T-helper 17 cell (primary cell): Measurements from ENCODE around the gene ASCC1. TPM values are rescaled to one million over a fixed set of nuclear protein-coding genes. Genes with fewer than 3 reads are reported as not detected.

Experiments
- ATAC-seq: fragments of 150-1000 bp; cut with Tn5 transposase; 2 replicates; pipeline ENCODE4 v1.10.0; 2021; ENCODE audit warnings: mild to moderate bottlenecking, moderate library complexity
- DNase-seq, 3 donors: peaks; one replicate each; pipeline versions ENCODE4 v3.0.0 to v3.0.0-alpha.2; 2020 to 2021
- H3K9me3 ChIP-seq: one replicate; pipeline ENCODE4 v1.7.0; 2013; ENCODE audit warnings: low read length, mild to moderate bottlenecking; ENCODE audit not compliant: control insufficient read depth, poor library complexity, severe bottlenecking
- H3K27ac Mint-ChIP-seq: one replicate; pipeline ENCODE4 v1.8.0; 2022; ENCODE audit warnings: mild to moderate bottlenecking, moderate library complexity, mixed read lengths
- H3K27me3 Mint-ChIP-seq: one replicate; pipeline ENCODE4 v1.8.0; 2022; ENCODE audit warnings: mixed read lengths
- H3K36me3 Mint-ChIP-seq: one replicate; pipeline ENCODE4 v1.8.0; 2022; ENCODE audit warnings: low read depth, mixed read lengths
- H3K4me1 Mint-ChIP-seq: one replicate; pipeline ENCODE4 v1.8.0; 2022; ENCODE audit warnings: mild to moderate bottlenecking, mixed read lengths
- H3K4me3 Mint-ChIP-seq: one replicate; pipeline ENCODE4 v1.8.0; 2022; ENCODE audit warnings: mild to moderate bottlenecking, moderate library complexity, mixed read lengths
- total RNA-seq, 4 donors: library from RNA in 2 of 4; stranded (reverse) in 2 of 4; gene quantifications; one replicate each; pipeline ENCODE4 v1.2.3 and lab custom pipeline; 2022 to 2026

The ASCC1 gene
- total RNA-seq, 2 donors from 2014 or later, result 14.0 to 14.6 TPM

GRCh38 chr10:72087969-72088888, 127.8 kb downstream of the ASCC1 start, which contains the start of gene SPOCK2:
Gene SPOCK2 (minus strand): TSS chr10:72088551. CDS start chr10:72088328, 223 bp downstream.
- peak; percentile 56 to 74 (median 67) for DNase-seq
- peak; percentile 67 for ATAC-seq
- H3K27ac Mint-ChIP-seq, result peak within 1 kb of the TSS; percentile 99
- peaks cover 45% of the 10 kb centered on the region for H3K4me1 Mint-ChIP-seq
- H3K4me3 Mint-ChIP-seq, result peak within 1 kb of the TSS; percentile 99
- peaks cover 10% of the 10 kb centered on the region for H3K36me3 Mint-ChIP-seq
- H3K9me3 ChIP-seq, result no peaks in the 10 kb centered on the region
- H3K27me3 Mint-ChIP-seq, result no peaks in the 10 kb centered on the region

GRCh38 chr10:72087392-72087968, 128.6 kb downstream of the ASCC1 start:
- peaks cover 10% of the 10 kb centered on the region for H3K36me3 Mint-ChIP-seq
- no peaks in the 10 kb centered on the region for H3K27me3 Mint-ChIP-seq
- H3K4me3 Mint-ChIP-seq, result peak overlapping the region; percentile 99
- DNase-seq (no peak), ATAC-seq (peak; percentile 34)
- peaks cover 50% of the 10 kb centered on the region for H3K4me1 Mint-ChIP-seq
- no peaks in the 10 kb centered on the region for H3K9me3 ChIP-seq
- H3K27ac Mint-ChIP-seq, result peak overlapping the region; percentile 99

GRCh38 chr10:72086466-72087391, 129.3 kb downstream of the ASCC1 start:
- Mint-ChIP-seq H3K27ac (peak overlapping the region; percentile 99), H3K4me1 (peaks cover 57% of the 10 kb centered on the region), H3K4me3 (peak overlapping the region; percentile 99), H3K27me3 (no peaks in the 10 kb centered on the region), H3K36me3 (peaks cover 10% of the 10 kb centered on the region)
- no peaks in the 10 kb centered on the region for H3K9me3 ChIP-seq
- peak; percentile 26 for ATAC-seq
- DNase-seq, result peak; percentile 40 to 52 (median 48)

- Mint-ChIP-seq H3K4me3 (peak overlapping the region; percentile 99), H3K36me3 (peaks cover 10% of the 10 kb centered on the region), H3K27ac (peak overlapping the region; percentile 99), H3K4me1 (peaks cover 65% of the 10 kb centered on the region), H3K27me3 (no peaks in the 10 kb centered on the region)
- no peaks in the 10 kb centered on the region for H3K9me3 ChIP-seq
- ATAC-seq (no peak), DNase-seq (no peak)
Observed at GRCh38 chr10:72085864-72086465, 130.1 kb downstream of the ASCC1 start.

- H3K36me3 Mint-ChIP-seq, result peaks cover 10% of the 10 kb centered on the region
- no peaks in the 10 kb centered on the region for H3K9me3 ChIP-seq
- H3K27me3 Mint-ChIP-seq, result no peaks in the 10 kb centered on the region
- peak overlapping the region; percentile 99 for H3K27ac Mint-ChIP-seq
- ATAC-seq (no peak), DNase-seq (no peak)
- H3K4me1 Mint-ChIP-seq, result peaks cover 67% of the 10 kb centered on the region
- peak overlapping the region; percentile 99 for H3K4me3 Mint-ChIP-seq
Observed at GRCh38 chr10:72085166-72085565, 130.9 kb downstream of the ASCC1 start.

GRCh38 chr10:72083790-72084459, 132.2 kb downstream of the ASCC1 start:
- peak in 2 of 3 donors; percentile 49 to 58 for DNase-seq
- Mint-ChIP-seq H3K4me3 (peak overlapping the region; percentile 99), H3K36me3 (peaks cover 10% of the 10 kb centered on the region), H3K4me1 (peaks cover 73% of the 10 kb centered on the region), H3K27ac (peak overlapping the region; percentile 99), H3K27me3 (no peaks in the 10 kb centered on the region)
- H3K9me3 ChIP-seq, result no peaks in the 10 kb centered on the region
- ATAC-seq, result peak; percentile 54

- ATAC-seq (no peak), DNase-seq (no peak)
- H3K4me3 Mint-ChIP-seq, result peak overlapping the region; percentile 99
- peak overlapping the region; percentile 99 for H3K27ac Mint-ChIP-seq
- peaks cover 12% of the 10 kb centered on the region for H3K36me3 Mint-ChIP-seq
- H3K9me3 ChIP-seq, result no peaks in the 10 kb centered on the region
- no peaks in the 10 kb centered on the region for H3K27me3 Mint-ChIP-seq
- peaks cover 74% of the 10 kb centered on the region for H3K4me1 Mint-ChIP-seq
Observed at GRCh38 chr10:72082856-72083789, 133.0 kb downstream of the ASCC1 start.

GRCh38 chr10:72081772-72082590, 134.1 kb downstream of the ASCC1 start:
- peak in 1 of 3 donors; percentile 7 for DNase-seq

GRCh38 chr10:72081210-72081609, 134.9 kb downstream of the ASCC1 start:
- Mint-ChIP-seq H3K4me3 (peak overlapping the region; percentile 99), H3K27ac (peak overlapping the region; percentile 99), H3K27me3 (no peaks in the 10 kb centered on the region), H3K36me3 (peaks cover 10% of the 10 kb centered on the region), H3K4me1 (peaks cover 84% of the 10 kb centered on the region)
- no peaks in the 10 kb centered on the region for H3K9me3 ChIP-seq
- ATAC-seq (no peak), DNase-seq (no peak)

More at GRCh38 chr10:72081772-72082590, 134.1 kb downstream of the ASCC1 start:
- H3K36me3 Mint-ChIP-seq, result peaks cover 10% of the 10 kb centered on the region
- no peak for ATAC-seq
- H3K27me3 Mint-ChIP-seq, result no peaks in the 10 kb centered on the region
- peak overlapping the region; percentile 99 for H3K27ac Mint-ChIP-seq
- H3K4me1 Mint-ChIP-seq, result peaks cover 85% of the 10 kb centered on the region
- H3K9me3 ChIP-seq, result no peaks in the 10 kb centered on the region
- peak overlapping the region; percentile 99 for H3K4me3 Mint-ChIP-seq

- Mint-ChIP-seq H3K27me3 (no peaks in the 10 kb centered on the region), H3K36me3 (peaks cover 9% of the 10 kb centered on the region), H3K4me1 (peaks cover 83% of the 10 kb centered on the region), H3K27ac (peak overlapping the region; percentile 99), H3K4me3 (peak overlapping the region; percentile 99)
- H3K9me3 ChIP-seq, result no peaks in the 10 kb centered on the region
- no peak for DNase-seq
- no peak for ATAC-seq
Observed at GRCh38 chr10:72080042-72080975, 135.8 kb downstream of the ASCC1 start.
